Chondrocyte (in vitro differentiated cells): ENCODE measurements around the gene ELFN2. TPM values are rescaled to one million over a fixed set of nuclear protein-coding genes. Genes with fewer than 3 reads are reported as not detected.
"Not testable (repeated sequence)": the region's sequence is repeated elsewhere in the genome, so short reads cannot be mapped to it uniquely, and the experiment has no call there.

Experiments
- DNase-seq: peaks from one replicate; pipeline ENCODE4 v3.0.0; 2021; ENCODE audit warnings: mixed read lengths, low spot score
- H3K27ac Mint-ChIP-seq: one replicate; pipeline ENCODE4 v1.8.0; 2021; ENCODE audit warnings: mild to moderate bottlenecking, moderate library complexity, mixed read lengths; ENCODE audit not compliant: unreplicated experiment
- H3K27me3 Mint-ChIP-seq: 2 replicates; pipeline ENCODE4 v1.8.0; 2021; ENCODE audit warnings: low read depth, mixed read lengths
- H3K36me3 Mint-ChIP-seq: 2 replicates; pipeline ENCODE4 v1.8.0; 2021; ENCODE audit warnings: low read depth, mixed read lengths
- H3K4me1 Mint-ChIP-seq: 2 replicates; pipeline ENCODE4 v1.8.0; 2021; ENCODE audit warnings: low read depth, mild to moderate bottlenecking, mixed read lengths
- H3K4me3 Mint-ChIP-seq: one replicate; pipeline ENCODE4 v1.8.0; 2021; ENCODE audit warnings: mild to moderate bottlenecking, moderate library complexity, mixed read lengths; ENCODE audit not compliant: unreplicated experiment
- H3K9me3 Mint-ChIP-seq: 2 replicates; pipeline ENCODE4 v1.8.0; 2021; ENCODE audit warnings: low read depth, mixed read lengths
- CTCF ChIP-seq: fragments of 200-600 bp; sonication (generic); IDR thresholded peaks from 2 replicates; pipeline ENCODE4 v1.5.0; 2021; ENCODE audit warnings: antibody characterized with exemption, mild to moderate bottlenecking, moderate library complexity
- total RNA-seq: library from RNA; stranded (reverse); gene quantifications from 3 replicates; pipeline ENCODE4 v1.2.1, GENCODE V29; 2021

ELFN2 gene
- total RNA-seq, 1 donor from 2014 or later = 0.65 TPM

- Mint-ChIP-seq H3K4me1 (no peaks in the 10 kb centered on the region), H3K36me3 (no peaks in the 10 kb centered on the region), H3K9me3 (no peaks in the 10 kb centered on the region), H3K4me3 (no peak overlapping the region), H3K27ac (no peak overlapping the region), H3K27me3 (peaks cover 10% of the 10 kb centered on the region)
- TF ChIP-seq CTCF = no peak
- DNase-seq = no peak
Measured at GRCh38 chr22:37403267-37403960, 23.9 kb downstream of the ELFN2 start.

GRCh38 chr22:37402184-37402506 lies 25.1 kb downstream of the ELFN2 start:
- H3K27me3 Mint-ChIP-seq = peaks cover 12% of the 10 kb centered on the region
- no peaks in the 10 kb centered on the region for H3K4me1 Mint-ChIP-seq
- no peak for DNase-seq
- no peak for TF ChIP-seq CTCF
- no peaks in the 10 kb centered on the region for H3K36me3 Mint-ChIP-seq
- no peak overlapping the region for H3K27ac Mint-ChIP-seq
- no peak overlapping the region for H3K4me3 Mint-ChIP-seq
- no peaks in the 10 kb centered on the region for H3K9me3 Mint-ChIP-seq

- no peak overlapping the region for H3K27ac Mint-ChIP-seq
- no peaks in the 10 kb centered on the region for H3K36me3 Mint-ChIP-seq
- H3K9me3 Mint-ChIP-seq = no peaks in the 10 kb centered on the region
- H3K4me3 Mint-ChIP-seq = no peak overlapping the region
- TF ChIP-seq CTCF = no peak
- H3K4me1 Mint-ChIP-seq = no peaks in the 10 kb centered on the region
- DNase-seq = no peak
- peaks cover 14% of the 10 kb centered on the region for H3K27me3 Mint-ChIP-seq
Measured at GRCh38 chr22:37401401-37402183, 25.7 kb downstream of the ELFN2 start.

GRCh38 chr22:37400719-37401118 lies 26.6 kb downstream of the ELFN2 start:
- H3K27ac Mint-ChIP-seq = no peak overlapping the region
- TF ChIP-seq CTCF = no peak

GRCh38 chr22:37399457-37399856 lies 27.8 kb downstream of the ELFN2 start:
- peaks cover 15% of the 10 kb centered on the region for H3K27me3 Mint-ChIP-seq
- H3K4me1 Mint-ChIP-seq, H3K4me3 Mint-ChIP-seq, H3K36me3 Mint-ChIP-seq, DNase-seq, H3K9me3 Mint-ChIP-seq, H3K27ac Mint-ChIP-seq: not testable (repeated sequence)

More at GRCh38 chr22:37400719-37401118, 26.6 kb downstream of the ELFN2 start:
- Mint-ChIP-seq H3K9me3 (no peaks in the 10 kb centered on the region), H3K4me3 (no peak overlapping the region), H3K36me3 (no peaks in the 10 kb centered on the region), H3K27me3 (peaks cover 15% of the 10 kb centered on the region), H3K4me1 (no peaks in the 10 kb centered on the region)
- no peak for DNase-seq
